GM21390 (cell line): ENCODE data around the gene RHOXF2.
A peak's percentile ranks its signal among the peaks of the same experiment; 100 is the strongest.
"Not testable (repeated sequence)": the region's sequence is repeated elsewhere in the genome, so short reads cannot be mapped to it uniquely, and the experiment has no call there.

Experiments
- ATAC-seq: cut with Tn5 transposase; IDR thresholded peaks from one replicate; pipeline ENCODE4 v1.9.1; 2021; ENCODE audit not compliant: unreplicated experiment

The RHOXF2 gene, protein sequence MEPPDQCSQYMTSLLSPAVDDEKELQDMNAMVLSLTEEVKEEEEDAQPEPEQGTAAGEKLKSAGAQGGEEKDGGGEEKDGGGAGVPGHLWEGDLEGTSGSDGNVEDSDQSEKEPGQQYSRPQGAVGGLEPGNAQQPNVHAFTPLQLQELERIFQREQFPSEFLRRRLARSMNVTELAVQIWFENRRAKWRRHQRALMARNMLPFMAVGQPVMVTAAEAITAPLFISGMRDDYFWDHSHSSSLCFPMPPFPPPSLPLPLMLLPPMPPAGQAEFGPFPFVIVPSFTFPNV

DNA sequence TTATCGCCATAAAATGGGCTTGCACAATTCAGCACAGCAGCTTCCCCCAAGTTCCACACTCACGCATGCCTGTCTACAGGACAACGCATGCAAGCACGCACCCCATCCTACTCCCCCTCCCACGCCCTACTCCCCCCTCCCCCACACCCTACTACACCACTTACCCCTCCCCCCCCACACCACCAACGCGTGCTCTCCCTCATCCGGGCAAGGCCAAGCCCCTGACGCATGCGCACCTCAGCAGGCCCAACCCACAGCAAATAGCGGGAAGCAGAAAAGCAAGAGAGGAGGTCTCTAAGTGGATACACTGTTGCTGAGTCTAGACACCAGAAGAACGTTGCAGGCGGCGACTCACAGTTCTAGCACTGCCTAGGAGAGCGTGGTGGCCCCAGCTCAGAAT is at the start of gene RHOXF2:
TSS of gene RHOXF2 (plus strand) at position 301 of the 400 bp plus-strand sequence. CDS start 138 bp downstream, outside the sequence.
- not testable (repeated sequence) for ATAC-seq

DNA sequence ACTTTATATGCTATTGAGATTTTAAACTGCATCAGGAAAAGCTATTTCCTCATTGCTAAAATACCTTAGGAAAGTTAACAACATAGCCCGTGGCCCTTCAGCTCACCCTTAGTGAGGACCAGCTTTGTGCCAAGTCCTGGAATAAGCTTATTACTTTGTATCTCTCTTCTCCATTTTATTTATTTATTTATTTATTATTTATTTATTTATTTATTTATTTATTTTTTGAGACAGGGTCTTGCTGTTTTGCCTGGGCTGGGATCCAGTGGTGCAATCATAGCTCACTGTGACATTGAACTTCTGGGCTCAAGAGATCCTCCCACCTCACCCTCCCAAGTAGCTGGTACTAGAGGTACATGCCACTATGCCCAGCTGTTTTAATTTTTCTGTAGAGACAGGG is 49.0 kb upstream of the RHOXF2 start:
- no peak for ATAC-seq

DNA sequence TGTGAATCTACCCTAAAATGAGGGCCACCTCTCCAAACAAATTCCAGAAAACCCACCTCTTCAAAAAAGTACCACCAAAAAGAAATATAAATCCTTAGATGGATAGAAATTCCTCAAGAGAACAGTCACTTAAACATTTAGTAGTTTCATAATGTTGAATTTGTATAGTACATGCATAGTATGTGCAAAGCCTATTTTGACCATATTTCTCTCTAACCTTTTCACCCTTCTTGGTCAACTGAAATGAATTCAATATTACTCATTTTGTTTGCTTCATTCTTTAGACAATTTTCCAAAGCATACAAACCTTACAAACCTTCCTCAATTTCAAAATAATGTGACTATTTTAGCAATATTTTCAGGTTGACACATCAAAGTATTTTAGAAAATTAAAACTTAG is 46.8 kb upstream of the RHOXF2 start:
- no peak for ATAC-seq

DNA sequence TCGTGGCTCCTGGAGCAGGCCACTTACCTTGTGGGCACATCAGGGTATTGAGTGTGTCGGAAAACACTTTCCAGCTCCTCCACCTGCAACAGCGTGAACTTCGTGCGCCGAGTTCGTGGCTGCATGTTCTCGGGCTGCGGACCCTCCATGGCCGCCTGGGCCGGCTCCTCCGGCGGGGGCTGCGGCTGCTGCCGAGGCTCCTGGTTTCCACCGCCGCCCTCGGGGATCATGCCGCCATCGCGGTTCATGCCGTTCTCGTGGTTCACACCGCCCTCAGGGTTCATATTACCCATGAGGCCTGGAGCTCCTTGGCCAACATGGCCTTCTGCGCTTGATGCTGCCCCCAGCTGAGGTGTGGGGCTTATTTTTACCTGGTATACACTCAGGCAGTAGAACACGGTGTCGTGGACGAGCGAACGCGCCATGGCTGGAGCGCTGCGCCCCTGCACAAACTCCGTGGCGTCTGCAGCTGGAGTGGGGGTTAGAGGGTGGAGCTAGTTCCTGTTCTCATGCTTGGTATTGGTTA is 42.9 kb upstream of the RHOXF2 start, which contains the start of gene RHOXF1:
TSS of gene RHOXF1 (minus strand) at position 476 of the 526 bp plus-strand sequence. CDS start at position 425, 51 bp downstream.
- no peak for ATAC-seq

DNA sequence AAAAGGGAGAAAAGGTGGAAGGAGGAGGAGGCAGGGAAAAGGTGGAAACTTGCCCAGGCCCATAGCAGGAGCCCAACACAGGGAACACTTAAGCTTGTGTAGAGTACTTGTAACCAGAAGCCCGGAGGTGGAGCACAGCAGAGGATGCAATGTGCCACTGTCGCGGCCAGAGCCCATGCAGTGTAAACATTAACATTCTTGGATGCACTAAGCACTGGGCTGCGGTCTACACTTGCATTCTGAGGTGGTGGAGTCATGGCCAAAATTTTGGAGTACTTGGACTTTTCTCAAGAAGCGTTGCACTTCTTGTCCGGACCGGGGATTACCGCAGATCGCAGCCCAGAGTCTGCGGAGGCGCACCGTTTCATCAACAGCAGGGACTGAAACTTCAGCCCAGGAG is 38.2 kb upstream of the RHOXF2 start:
- ATAC-seq = no peak

DNA sequence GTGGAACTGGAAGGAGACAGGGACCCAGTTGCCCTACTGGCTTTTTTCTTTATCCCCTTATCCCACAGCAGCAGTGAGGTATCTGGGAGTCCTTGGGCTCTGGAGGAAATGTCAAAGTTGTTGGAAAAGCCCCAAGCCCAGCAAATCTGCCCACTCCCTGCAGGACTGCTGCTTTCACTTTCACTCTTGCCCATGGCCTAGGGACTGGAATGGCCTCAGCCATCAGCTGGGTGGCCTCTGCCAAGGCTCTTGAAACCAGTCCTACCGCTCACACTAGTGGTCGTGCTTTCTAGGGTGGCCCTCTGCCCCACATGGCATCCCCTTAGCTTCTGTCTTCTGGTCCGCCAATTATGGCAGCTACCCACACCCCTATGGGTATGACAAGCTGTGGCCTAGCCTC is 33.0 kb upstream of the RHOXF2 start:
- ATAC-seq = no peak

DNA sequence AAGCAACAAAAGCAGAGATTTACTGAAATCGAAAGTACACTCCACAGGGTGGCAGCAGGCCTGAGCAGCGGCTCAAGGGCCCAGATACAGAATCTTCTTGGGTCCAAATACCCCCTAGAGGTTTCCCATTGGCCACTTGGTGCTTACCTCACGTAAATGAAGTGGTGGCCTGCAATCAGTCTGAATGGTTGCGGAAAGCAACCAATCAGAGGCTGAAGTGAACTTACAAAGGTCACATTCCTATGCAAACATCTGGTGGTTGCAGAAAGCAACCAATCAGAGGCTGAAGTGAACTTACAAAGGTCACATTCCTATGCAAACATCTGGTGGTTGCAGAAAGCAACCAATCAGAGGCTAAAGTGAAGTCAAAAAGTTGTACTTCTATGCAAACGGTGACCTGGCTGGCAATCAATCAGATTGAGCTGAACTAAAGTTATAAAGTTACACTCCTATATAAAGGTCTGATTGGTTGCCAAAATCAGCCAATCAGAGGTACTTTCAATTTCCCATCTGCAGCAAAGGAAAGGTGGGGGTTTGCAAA is 30.0 kb upstream of the RHOXF2 start:
- not testable (repeated sequence) for ATAC-seq

DNA sequence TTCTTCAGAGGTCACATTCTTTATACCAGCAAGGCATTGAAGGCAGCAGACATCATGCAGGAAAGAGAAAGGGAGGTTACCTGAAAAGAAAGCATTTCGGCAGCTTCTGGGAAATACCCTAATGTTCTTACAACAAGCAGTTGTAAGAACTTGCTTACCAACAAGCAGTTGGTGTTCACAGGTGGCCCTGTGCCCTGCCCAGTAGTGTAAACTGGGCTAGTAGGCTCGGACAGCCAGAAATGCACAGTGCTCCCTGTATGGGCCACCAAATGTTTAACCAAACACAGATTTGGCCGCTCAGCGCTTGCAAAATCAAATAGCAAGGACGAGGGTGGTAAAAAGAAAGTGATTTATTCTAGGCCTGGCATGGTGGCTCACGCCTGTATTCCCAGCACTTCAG is 22.3 kb upstream of the RHOXF2 start:
- no peak for ATAC-seq

DNA sequence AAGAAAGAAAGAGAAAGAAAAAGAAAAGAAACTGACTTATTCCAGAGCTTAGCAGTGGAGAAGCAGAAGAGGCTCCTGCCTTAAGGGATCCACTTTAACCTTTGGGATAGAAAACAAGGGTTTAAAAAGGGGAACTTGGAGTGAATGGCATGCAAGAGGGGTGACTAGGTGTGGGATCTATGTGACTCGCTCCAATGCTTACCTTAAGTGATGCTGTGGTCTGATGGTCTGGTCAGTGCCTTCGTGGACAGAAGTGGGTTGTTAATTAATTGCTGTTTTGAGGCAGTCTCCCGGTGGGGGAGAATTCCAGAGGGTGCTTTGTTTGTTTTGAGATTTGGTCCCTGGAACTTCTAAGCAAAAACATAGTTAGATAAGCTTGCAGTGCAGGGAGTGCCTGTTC is 21.6 kb upstream of the RHOXF2 start:
- no peak for ATAC-seq

DNA sequence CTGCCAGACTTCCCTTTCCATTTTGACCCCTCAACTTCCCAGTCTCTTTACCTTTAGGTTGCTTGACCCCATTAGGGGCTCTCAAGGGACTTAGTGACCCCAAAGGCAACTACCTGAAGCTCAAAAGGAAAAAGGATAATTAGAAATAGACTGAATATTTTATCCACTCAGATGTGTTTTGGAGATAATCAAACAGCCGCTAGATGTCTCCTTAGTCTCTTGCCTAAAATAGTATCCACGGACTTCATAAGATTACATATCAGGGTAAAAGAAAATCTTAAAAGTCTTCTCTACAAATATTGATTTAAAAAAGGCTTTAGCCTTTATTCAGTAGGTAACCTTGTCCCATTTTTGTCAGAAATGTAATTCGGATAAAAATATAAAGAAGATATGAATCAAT is 21.0 kb upstream of the RHOXF2 start:
- no peak for ATAC-seq

DNA sequence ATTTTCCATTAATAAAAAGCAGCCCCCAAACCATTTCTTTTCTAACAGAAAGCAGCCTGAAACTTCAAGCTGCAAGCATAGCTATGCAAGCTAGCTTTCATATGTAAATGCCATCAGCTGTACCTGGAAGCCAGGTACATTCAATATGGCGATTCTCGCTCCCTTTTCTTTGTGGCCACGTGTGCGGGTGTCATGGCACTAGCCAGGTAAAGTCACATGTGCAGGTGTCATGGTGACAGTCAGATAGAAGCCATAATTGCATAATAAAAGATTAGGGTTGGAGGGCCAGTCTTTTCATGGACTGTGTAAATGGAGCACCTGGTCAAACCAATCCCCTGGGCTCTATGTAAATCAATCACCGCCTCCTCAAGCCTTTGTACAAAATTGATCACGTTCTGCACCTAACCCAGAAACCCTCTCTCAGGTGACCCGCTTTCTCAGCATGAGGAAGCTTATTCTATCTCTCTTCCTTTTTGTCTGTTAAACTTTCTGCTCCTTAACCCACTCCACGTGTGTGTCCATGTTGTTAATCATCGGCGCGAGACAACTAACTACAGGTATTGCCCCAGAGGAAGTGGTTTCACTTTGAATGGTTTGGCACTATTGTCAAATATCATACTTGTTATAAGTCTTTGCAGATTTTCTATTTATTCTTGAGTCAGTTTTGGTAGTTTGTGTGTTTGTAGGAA is 18.0 kb upstream of the RHOXF2 start:
- ATAC-seq = no peak

DNA sequence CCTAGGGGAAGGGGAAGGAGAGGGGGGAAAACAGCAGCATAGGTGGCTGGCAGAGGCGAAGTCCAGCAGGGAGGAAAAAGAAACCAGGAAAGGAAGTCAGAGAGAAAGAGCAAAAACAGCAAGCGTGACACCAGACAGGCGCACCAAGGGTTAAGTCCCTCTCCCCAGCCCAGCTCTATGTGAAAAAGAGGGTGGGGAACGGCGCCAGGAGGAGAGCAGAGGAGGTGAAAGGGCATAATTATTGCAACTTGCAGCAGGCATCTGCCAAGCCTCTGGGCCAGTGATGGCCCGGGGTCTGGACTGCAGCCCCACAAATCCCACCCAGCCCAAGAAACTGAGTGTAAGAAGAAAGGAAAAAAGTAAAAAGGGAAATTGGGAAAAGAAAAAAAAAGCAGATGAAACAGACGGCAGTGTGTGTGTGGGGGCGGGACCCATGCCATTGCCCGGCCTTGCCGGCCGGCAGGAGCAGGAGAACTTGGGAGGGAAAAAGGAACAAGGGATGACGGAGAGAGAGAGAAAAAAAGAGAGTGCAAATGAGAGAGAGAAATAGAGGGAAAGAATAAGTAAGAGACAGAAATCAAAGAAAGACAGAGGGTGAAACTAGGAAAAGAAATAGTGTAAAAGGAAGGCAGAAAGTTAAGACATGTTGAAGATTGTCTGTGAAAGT is 14.1 kb upstream of the RHOXF2 start:
- ATAC-seq = no peak

DNA sequence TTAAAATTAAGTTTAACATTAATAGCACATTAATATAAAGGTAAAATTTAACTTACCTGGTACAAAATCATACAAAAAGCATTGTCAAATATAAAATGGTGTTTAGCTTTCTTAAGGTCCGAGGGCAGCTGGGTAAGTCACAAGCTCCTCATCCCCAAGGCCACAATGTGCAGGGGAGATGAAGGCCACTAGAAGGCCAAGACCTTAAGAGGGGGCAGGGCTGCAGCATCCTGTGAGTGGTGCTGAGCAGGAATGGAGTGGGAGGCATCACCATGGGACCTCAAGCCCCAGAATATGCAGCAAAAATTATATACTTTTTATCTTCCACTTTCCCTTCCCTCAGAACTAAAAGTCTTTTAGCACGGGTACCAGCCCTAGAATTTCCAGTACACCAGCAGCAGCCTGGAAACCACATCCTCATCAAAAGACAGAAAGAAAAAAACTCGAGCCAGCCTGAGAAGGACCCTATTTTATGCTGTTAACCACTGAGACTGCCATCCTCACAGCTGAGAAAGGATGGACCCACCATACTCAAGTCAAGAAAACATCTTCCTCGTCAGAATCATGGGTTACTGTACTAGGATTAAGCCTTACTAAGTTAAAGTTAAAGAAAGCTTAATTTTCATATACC is 13.0 kb upstream of the RHOXF2 start:
- ATAC-seq = no peak

DNA sequence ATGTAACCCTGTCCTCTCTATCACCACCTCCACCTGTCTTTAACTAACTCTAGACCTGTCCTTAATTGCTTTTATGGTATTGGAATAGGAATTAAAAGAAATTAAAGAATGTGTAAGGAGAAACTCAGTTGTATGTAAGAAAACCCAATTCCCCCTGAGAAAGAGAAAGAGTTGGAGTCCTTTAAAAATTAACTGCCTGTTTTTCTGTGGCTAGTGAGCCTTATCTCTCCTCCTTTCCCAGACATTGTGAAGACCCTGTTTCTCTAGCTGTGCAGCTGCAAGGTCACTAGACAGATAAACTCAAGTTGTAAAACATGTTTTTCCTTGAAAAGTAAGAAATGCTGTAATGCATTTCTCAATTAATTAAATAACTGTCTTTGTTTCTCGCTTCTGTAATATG is 12.1 kb upstream of the RHOXF2 start:
- ATAC-seq = not testable (repeated sequence)

DNA sequence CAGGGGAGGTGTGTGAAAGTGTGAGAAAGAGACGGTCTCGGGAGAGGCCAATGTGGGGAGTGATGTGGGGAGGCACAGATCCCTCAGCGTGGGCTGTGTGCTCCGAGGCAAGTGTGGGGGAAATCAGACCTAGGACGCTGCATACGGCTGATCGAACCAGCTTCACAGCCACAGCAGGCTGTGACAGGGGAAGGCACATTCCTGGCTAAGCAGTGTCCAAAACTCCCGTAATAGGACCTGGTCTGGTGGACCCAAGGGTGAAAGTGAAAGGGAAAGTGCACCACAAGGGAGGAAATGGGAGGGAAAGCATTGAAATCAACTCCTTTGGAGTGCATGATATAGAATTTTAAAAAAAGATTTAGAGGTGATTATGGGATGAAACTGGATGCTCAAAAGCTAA is 10.9 kb upstream of the RHOXF2 start:
- ATAC-seq = no peak

DNA sequence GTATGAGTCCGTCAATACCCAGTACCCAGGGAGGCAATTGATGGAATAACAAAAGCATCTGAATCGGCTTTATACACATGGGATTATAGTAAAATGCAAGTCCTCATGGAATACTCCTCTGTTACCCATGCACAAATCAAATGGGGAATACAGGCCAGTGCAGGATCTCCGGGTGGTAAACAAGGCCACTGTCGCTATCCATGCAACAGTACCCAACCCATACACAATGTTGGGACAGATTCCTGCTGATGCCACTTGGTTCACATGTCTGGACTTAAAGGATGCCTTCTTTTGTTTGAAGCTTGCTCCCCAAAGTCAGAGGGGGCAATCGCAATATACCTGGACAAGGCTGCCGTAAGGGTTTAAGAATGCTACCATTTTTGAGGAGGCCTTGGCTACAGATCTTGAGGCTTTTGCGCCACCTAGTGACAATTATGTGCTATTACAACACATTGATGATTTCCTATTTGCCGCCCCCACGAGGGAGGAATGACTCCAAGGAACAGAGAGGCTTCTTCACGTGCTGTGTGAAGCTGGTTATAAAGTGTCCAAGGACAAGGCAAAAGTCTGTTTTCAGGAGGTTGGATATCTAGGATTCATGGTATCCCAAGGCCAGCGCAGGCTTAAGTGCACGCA is 8.2 kb upstream of the RHOXF2 start:
- not testable (repeated sequence) for ATAC-seq

DNA sequence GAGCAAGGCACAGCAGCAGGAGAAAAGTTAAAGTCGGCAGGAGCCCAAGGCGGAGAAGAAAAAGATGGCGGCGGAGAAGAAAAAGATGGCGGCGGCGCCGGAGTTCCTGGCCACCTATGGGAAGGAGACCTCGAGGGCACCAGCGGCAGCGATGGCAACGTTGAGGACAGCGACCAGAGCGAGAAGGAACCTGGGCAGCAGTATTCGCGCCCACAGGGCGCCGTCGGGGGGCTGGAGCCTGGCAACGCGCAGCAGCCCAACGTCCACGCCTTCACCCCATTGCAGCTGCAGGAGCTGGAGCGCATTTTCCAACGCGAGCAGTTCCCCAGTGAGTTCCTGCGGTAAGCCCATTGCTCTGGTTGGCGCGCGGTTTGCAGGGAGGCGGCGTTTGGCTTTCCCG is 673 bp downstream of the RHOXF2 start:
- not testable (repeated sequence) for ATAC-seq

DNA sequence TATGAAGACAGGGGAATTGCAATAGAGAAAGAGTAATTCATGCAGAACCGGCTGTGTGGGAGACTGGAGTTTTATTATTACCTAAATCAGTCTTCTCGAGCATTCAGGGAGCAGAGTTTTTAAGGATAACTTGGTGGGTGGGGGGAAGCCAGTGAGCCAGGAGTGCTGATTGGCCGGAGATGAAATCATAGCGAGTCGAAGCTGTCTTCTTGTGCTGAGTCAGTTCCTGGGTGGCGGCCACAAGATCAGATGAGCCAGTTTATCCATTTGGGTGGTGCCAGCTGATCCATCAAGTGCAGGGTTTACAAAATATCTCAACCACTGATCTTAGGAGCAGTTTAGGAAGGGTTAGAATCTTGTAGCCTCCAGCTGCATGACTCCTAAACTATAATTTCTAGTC is 34.8 kb downstream of the RHOXF2 start:
- ATAC-seq = not testable (repeated sequence)

DNA sequence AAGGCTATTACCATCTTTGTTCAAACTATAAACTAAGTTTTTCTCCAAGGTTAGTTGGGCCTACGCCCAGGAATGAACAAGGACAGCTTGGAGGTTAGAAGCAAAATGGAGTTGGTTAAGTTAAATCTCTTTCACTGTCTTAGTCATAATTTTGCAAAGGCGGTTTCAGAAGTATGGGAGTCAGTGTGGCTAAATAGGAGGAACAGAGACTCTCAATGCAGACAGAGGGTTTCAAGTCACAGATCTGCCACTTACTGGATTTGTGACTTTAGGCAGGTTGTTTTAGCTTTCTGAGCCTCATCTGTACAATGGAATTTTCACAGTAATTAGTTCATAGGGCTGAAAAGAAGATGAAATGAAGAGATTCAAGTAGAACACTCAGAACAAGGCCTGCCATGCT is 35.3 kb downstream of the RHOXF2 start:
- peak; percentile 85 for ATAC-seq

DNA sequence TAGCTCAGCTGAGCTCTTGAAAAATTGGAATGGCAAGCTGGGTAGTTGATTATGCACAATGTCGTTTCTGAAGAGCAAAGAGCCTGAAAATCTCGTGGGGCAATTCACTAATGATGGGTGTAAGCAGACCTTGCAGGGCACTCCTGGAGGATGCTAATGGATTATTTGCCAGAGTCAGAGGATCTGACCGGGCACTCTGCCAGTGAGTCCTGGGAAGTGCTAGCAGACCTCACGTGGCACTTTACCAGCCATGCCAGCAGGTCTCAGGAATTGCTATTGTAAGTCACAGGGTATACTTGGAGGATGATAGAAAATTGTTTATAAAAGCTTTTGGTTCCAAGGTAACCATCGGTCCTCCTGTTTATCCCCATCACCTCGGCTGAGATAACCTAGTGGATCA is 37.4 kb downstream of the RHOXF2 start:
- ATAC-seq = not testable (repeated sequence)
